GM12873 (cell line): ENCODE data around the gene FNDC11.

Source experiments
- TF ChIP-seq, protein P1 (sequence below): IDR thresholded peaks from 2 replicates; pipeline ENCODE4 v1.5.1; 2012; ENCODE audit warnings: low read depth, mild to moderate bottlenecking, moderate library complexity, low read length, control low read depth; ENCODE audit not compliant: insufficient read depth; ENCODE audit errors: missing control alignments

The FNDC11 gene

DNA sequence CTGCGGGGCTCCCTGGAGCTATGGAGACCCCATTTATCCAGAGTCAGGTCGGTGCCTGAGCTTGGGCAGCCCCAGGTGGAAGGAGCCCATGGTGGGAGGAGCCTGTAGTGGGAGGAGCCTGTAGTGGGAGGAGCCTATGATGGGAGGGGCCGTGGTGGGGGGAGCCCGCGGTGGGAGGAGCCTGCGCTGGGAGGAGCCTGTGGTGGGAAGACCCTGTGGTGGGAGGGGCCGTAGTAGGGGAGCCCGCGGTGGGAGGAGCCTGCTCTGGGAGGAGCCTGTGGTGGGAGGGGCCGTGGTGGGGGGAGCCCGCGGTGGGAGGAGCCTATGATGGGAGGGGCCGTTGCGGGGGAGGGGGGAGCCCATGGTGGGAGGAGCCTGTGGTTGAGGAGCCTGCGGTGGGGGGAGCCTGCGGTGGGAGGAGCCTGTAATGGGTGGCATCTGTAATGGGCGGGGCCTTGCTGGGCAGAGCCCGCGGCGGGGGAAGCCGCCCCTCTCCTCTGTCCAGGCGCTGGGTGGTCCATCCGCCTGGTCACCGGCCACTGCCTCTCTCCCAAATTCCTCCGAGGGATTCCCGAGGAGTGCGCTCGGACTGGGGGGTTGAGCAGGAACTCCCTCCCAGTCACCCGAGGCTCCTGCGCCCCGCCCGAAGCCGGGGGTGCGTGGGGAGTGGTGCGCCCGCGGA is 567 bp upstream of the FNDC11 start:
- TF ChIP-seq, protein P1, sequence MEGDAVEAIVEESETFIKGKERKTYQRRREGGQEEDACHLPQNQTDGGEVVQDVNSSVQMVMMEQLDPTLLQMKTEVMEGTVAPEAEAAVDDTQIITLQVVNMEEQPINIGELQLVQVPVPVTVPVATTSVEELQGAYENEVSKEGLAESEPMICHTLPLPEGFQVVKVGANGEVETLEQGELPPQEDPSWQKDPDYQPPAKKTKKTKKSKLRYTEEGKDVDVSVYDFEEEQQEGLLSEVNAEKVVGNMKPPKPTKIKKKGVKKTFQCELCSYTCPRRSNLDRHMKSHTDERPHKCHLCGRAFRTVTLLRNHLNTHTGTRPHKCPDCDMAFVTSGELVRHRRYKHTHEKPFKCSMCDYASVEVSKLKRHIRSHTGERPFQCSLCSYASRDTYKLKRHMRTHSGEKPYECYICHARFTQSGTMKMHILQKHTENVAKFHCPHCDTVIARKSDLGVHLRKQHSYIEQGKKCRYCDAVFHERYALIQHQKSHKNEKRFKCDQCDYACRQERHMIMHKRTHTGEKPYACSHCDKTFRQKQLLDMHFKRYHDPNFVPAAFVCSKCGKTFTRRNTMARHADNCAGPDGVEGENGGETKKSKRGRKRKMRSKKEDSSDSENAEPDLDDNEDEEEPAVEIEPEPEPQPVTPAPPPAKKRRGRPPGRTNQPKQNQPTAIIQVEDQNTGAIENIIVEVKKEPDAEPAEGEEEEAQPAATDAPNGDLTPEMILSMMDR: no peak

DNA sequence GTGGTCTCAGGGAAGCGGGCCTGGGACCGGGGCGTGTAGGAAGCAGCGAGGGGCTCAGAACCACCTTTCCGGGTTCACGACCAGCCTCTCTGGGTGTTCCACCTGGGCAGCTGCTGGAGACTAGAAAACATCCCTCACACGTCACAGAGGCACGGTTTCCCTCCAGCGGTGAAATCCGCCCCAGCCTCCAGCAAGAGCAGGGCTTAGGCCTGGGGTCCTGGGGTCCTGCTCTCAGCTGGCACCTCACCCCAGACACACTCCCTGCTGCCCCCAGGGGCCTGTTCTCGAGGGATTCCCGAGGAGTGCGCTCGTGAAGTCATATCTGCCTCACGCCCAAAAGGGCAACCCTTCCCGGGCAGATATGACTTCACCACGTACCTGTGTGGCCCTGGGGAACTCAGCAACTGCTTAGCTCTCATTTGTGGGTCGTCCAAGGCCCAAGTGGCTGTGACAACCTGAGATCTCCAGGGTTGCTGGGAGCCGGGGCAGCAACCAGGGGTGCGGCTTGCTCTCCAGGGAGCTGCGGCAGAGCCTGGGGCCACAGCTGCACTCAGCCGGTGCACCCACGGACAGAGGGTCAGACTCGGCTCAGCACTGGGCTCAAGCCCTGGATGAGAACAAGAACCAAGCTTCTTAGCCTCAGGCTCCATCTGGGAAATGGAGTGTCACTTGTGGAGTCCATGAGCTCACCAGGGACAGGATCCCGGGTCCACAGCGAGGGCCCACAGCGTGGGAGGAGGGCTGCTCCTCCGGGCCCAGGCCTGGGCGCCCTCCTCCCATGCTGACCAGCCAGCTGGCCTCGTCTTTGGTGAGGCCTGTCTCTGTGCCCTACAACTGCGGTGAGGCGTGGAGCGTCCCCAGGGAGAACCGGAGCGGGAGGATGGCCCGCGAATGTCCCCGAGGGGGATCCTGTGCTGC is 661 bp downstream of the FNDC11 start:
- TF ChIP-seq, protein P1: no peak

DNA sequence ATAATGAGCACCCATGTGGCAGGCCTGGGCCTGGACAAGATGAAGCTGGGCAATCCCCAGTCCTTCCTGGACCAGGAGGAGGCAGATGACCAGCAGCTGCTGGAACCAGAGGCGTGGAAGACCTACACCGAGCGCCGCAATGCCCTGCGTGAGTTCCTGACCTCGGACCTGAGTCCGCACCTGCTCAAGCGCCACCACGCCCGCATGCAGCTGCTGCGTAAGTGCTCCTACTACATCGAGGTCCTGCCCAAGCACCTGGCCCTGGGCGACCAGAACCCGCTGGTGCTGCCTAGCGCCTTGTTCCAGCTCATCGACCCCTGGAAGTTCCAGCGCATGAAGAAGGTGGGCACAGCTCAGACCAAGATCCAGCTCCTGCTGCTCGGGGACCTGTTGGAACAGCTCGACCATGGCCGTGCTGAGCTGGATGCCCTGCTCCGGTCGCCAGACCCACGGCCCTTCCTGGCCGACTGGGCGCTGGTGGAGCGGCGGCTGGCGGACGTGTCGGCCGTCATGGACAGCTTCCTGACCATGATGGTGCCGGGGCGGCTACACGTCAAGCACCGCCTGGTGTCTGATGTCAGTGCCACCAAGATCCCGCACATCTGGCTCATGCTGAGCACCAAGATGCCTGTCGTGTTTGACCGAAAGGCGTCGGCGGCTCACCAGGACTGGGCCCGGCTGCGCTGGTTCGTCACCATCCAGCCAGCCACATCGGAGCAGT is 1.9 kb downstream of the FNDC11 start:
- TF ChIP-seq, protein P1: no peak

DNA sequence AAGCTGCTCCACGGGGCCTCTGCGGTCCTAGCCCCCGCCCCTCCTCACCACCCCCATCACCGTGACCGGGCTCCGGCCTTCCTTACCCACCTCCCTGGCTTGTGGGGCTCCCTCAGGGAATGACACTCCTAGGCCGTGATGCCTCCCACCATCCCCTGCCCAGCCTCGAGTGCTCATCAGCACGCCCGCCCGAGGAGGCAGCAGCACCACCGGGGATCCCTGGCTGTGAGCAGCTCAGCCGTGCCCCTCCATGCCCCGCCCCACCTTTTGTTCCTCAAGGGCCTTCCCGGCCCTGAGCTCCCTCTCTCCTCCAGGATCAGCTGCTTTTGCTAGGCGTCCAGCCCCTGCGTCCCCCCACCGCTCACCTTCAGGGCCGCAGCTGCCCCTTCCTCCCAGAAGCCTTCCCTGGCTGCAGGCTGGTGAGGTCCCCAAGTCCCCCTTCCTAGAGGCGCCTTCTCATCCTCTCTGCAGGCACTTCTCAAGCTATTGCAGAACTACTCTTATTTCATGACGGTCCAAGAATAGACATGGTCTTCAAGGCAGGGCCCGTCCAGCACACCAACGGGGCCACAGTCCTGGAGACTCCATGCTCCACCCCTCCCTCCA is 3.0 kb downstream of the FNDC11 start:
- TF ChIP-seq, protein P1: no peak

DNA sequence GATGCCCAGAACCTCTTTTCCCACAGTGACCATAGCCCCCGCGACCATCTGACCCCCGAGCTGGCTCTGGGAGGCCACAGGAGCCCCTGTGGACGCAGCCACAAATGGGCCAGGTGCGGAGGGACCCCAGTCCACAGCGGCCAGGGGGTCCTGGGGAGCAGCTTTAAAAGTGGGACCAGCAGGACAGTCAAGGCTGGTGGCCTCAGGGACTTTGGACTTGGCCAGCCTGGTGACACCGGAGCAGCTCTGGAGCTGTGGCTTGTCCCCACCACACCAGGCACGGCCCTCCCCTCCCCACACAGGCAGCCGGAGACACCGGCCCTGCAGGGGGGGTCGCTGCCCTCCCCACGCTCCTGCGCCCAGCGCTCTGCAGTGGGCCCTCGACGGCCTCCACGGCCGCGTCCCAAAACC is 3.5 kb downstream of the FNDC11 start:
- TF ChIP-seq, protein P1: no peak

GRCh38 chr20:63558804-63559484 is 5.0 kb downstream of the FNDC11 start:
- TF ChIP-seq, protein P1: no peak
